Left kidney (tissue), 2 donors: Measurements from ENCODE around the gene H3-3A. TPM values are rescaled to one million over a fixed set of nuclear protein-coding genes. Genes with fewer than 3 reads are reported as not detected.

Experiments used
- DNase-seq: peaks from one replicate; pipeline ENCODE4 v3.0.0-alpha.2; 2013
- polyA plus RNA-seq: library from polyadenylated mRNA; unstranded; fragments of 120-200 nt; gene quantifications from one replicate; pipeline ENCODE4 v1.2.1, GENCODE V29; 2013; ENCODE audit not compliant: insufficient read length

The H3-3A gene
- polyA plus RNA-seq, 1 donor = 1,261 TPM

- no peak for DNase-seq
These were observed 15.0 kb upstream of the H3-3A start for GRCh38 chr1:226047495-226047894.

- no peak for DNase-seq
These were observed 13.6 kb upstream of the H3-3A start for GRCh38 chr1:226048886-226049285.

- DNase-seq = no peak
These were observed 12.4 kb upstream of the H3-3A start for GRCh38 chr1:226050133-226050532.

GRCh38 chr1:226051365-226051764 lies 11.2 kb upstream of the H3-3A start:
- DNase-seq = no peak

GRCh38 chr1:226052061-226052460 lies 10.5 kb upstream of the H3-3A start:
- DNase-seq = no peak

GRCh38 chr1:226054519-226055327 lies 7.8 kb upstream of the H3-3A start:
- no peak for DNase-seq

GRCh38 chr1:226059709-226060108 lies 2.8 kb upstream of the H3-3A start:
- no peak for DNase-seq

GRCh38 chr1:226060427-226060826 lies 2.1 kb upstream of the H3-3A start:
- DNase-seq = no peak

- DNase-seq = peak; percentile 45
These were observed 1.3 kb upstream of the H3-3A start for GRCh38 chr1:226061068-226061840.

GRCh38 chr1:226061841-226062557 lies 517 bp upstream of the H3-3A start:
- peak; percentile 84 for DNase-seq

- peak; percentile 55 for DNase-seq
These were observed 884 bp downstream of the H3-3A start for GRCh38 chr1:226063224-226063976.

- peak; percentile 20 for DNase-seq
These were observed 1.7 kb downstream of the H3-3A start for GRCh38 chr1:226063977-226064815.

- DNase-seq = peak; percentile 69
These were observed 2.3 kb downstream of the H3-3A start for GRCh38 chr1:226064816-226065248.

- no peak for DNase-seq
These were observed 4.0 kb downstream of the H3-3A start for GRCh38 chr1:226066415-226067078.

GRCh38 chr1:226069811-226070489 lies 7.4 kb downstream of the H3-3A start:
- no peak for DNase-seq

GRCh38 chr1:226072347-226072746 lies 9.8 kb downstream of the H3-3A start:
- DNase-seq = no peak

GRCh38 chr1:226073184-226073950 lies 10.9 kb downstream of the H3-3A start:
- DNase-seq = no peak

- DNase-seq = no peak
These were observed 11.5 kb downstream of the H3-3A start for GRCh38 chr1:226074046-226074445.

GRCh38 chr1:226076378-226076777 lies 13.9 kb downstream of the H3-3A start:
- no peak for DNase-seq
